ENCODE results near the gene TMEM51.

GRCh38 chr1:15104768-15105167 lies 48.8 kb upstream of the TMEM51 start:
- TF ChIP-seq CTCF (IDR thresholded peaks at IDR 0.05): no peak
- no peak for TF ChIP-seq EP300 (IDR thresholded peaks at IDR 0.05)
- no peak for TF ChIP-seq POLR2AphosphoS5 (IDR thresholded peaks at IDR 0.05)
- TF ChIP-seq POLR2A (IDR thresholded peaks at IDR 0.05): no peak
